OCI-LY1 (cell line): ENCODE data around the gene NUDC.

Experiments
- CTCF ChIP-seq: fragments of 200-600 bp; sonication (generic), shearing (Covaris generic); IDR thresholded peaks from 2 replicates; pipeline ENCODE4 v1.5.1; 2017; ENCODE audit warnings: mild to moderate bottlenecking, antibody characterized with exemption, low read length, moderate library complexity, mixed read lengths
- EZH2 ChIP-seq: fragments of 200-600 bp; sonication (generic), shearing (Covaris generic); IDR thresholded peaks from 2 replicates; pipeline ENCODE4 v1.8.0; 2017; ENCODE audit warnings: borderline replicate concordance, mixed run types, mild to moderate bottlenecking, antibody characterized with exemption, low read length, moderate library complexity, mixed read lengths

GRCh38 chr1:26984291-26984690 is 62.7 kb downstream of the NUDC start:
- TF ChIP-seq CTCF (no peak), EZH2 (no peak)
